Spleen (tissue), 11 donors: Measurements from ENCODE around the gene PCBP3. TPM values are rescaled to one million over a fixed set of nuclear protein-coding genes. Genes with fewer than 3 reads are reported as not detected.

Source experiments
- DNase-seq: peaks from one replicate; pipeline ENCODE4 v3.0.0-alpha.2; 2020
- H3K27ac ChIP-seq, 8 donors: fragments of 200-600 bp; sonication (generic) in 7 of 8; 1 replicate in 4 of 8; 2 replicates in 4 of 8; pipeline versions ENCODE4 v1.5.0 to v1.8.0; 2016 to 2021; ENCODE audit warnings: inconsistent platforms in 4 of 8, mild to moderate bottlenecking in 4 of 8, moderate library complexity in 1 of 8
- H3K27me3 ChIP-seq, 7 donors: fragments of 200-600 bp; sonication (generic) in 6 of 7; replicated peaks in 1 of 7; 1 replicate in 4 of 7; 2 replicates in 3 of 7; pipeline versions ENCODE4 v1.5.0 to v1.8.0; 2016 to 2021; ENCODE audit warnings: inconsistent platforms in 3 of 7, mild to moderate bottlenecking in 1 of 7
- H3K36me3 ChIP-seq, 6 donors: fragments of 200-600 bp; sonication (generic) in 5 of 6; 1 replicate in 4 of 6; 2 replicates in 2 of 6; pipeline versions ENCODE4 v1.5.0 to v1.8.0; 2016 to 2021; ENCODE audit warnings: inconsistent platforms in 2 of 6
- H3K4me1 ChIP-seq, 6 donors: fragments of 200-600 bp; sonication (generic) in 5 of 6; 1 replicate in 3 of 6; 2 replicates in 3 of 6; pipeline versions ENCODE4 v1.5.0 to v1.8.0; 2016 to 2021; ENCODE audit warnings: inconsistent platforms in 3 of 6
- H3K4me3 ChIP-seq, 8 donors: fragments of 200-600 bp; sonication (generic) in 7 of 8; 1 replicate in 4 of 8; 2 replicates in 4 of 8; pipeline versions ENCODE4 v1.5.0 to v1.8.0; 2016 to 2021; ENCODE audit warnings: inconsistent platforms in 4 of 8, mild to moderate bottlenecking in 4 of 8, moderate library complexity in 2 of 8
- H3K9me3 ChIP-seq, 8 donors: fragments of 200-600 bp; sonication (generic) in 7 of 8; 1 replicate in 4 of 8; 2 replicates in 4 of 8; pipeline versions ENCODE4 v1.5.0 to v1.8.0; 2016 to 2021; ENCODE audit warnings: inconsistent platforms in 4 of 8
- CTCF ChIP-seq, 11 experiments: fragments of 200-600 bp in 7 of 11; fragments of 450-650 bp in 4 of 11; sonication (generic) in 4 of 11; IDR thresholded peaks in 8 of 11; conservative IDR thresholded peaks in 3 of 11; 1 replicate in 7 of 11; 2 replicates in 4 of 11; pipeline versions ENCODE4 v1.4.0 to v1.8.0; 2016 to 2021; ENCODE audit warnings: antibody characterized with exemption in 11 of 11, inconsistent platforms in 4 of 11, mild to moderate bottlenecking in 1 of 11
- POLR2A ChIP-seq, 3 donors: fragments of 450-650 bp; IDR thresholded peaks; one replicate each; pipeline ENCODE4 v1.5.1; 2017; ENCODE audit warnings: antibody characterized with exemption in 3 of 3, mild to moderate bottlenecking in 1 of 3
- POLR2AphosphoS5 ChIP-seq, 3 donors: sonication (generic); formaldehyde crosslinking; IDR thresholded peaks; one replicate each; pipeline ENCODE4 v1.5.1; 2017; ENCODE audit warnings: antibody characterized with exemption in 3 of 3
- WGBS, 5 donors: extraction: QIAGEN DNeasy Blood & Tissue Kit in 3 of 5; methylation state at CpG; one replicate each; pipeline versions ENCODE4 v1.1.5 to v1.1.7; 2013 to 2018; 5-methylcytosine and 5-hydroxymethylcytosine counted together
- intact Hi-C: fragments of 100-400 bp; cut with DNase I; formaldehyde crosslinking; loops from one replicate; pipeline ENCODE4 v1.15.0; 2023; ENCODE audit warnings: low total_unique reads
- polyA plus RNA-seq, 3 donors: library from polyadenylated mRNA; stranded (reverse); fragments of 200-250 nt; gene quantifications; one replicate each; pipeline ENCODE4 v1.2.1, GENCODE V29; 2013
- total RNA-seq, 7 donors: library from RNA; depleted of rRNA in 3 of 7; stranded (reverse); fragments of >200 nt in 3 of 7; fragmentation: NEBNext Ultra II Directional in 4 of 7; extraction: Animal tissue kit (Norgen Biotek cat#: 25700) in 4 of 7; gene quantifications; one replicate each; pipeline versions ENCODE4 v1.1.0 to v1.2.1, GENCODE V29; 2016 to 2021
- donor health status: healthy with polysubstance abuse.
- donor health status: DM: no; HTN: no; CAD: no; lungs with moderate emphysema.
- donor health status: DM: no; HTN: no; CAD: no.
- donor health status: Bipolar disorder and iron deficiency.
- donor health status: healthy.
- donor health status: DM: no; HTN: no; CAD: no.
- donor health status: DM: yes; HTN: yes; CAD: no.

The PCBP3 gene
- total and polyA plus RNA-seq, 10 donors: 4.2 to 31.6 (median 15.2) TPM

- H3K27ac ChIP-seq: peak overlapping the region in 3 of 8 donors; percentile 55 to 61 (median 59)
- H3K4me3 ChIP-seq: no peak overlapping the region
- intact Hi-C loops: no loop called here
- no peak for TF ChIP-seq CTCF (IDR thresholded peaks at IDR 0.05 in 8 of 11, conservative IDR thresholded peaks at IDR 0.05 in 3 of 11)
- no peak for TF ChIP-seq POLR2A (IDR thresholded peaks at IDR 0.05)
- no peak for TF ChIP-seq POLR2AphosphoS5 (IDR thresholded peaks at IDR 0.05)
- WGBS, 5 donors: 87 to 93% (median 91%) methylated on average over 15 to 16 of the region's 16 CpGs
- no peaks in the 10 kb centered on the region for H3K36me3 ChIP-seq
- DNase-seq: peak; percentile 74
- no peaks in the 10 kb centered on the region for H3K27me3 ChIP-seq
- H3K4me1 ChIP-seq: peaks cover 0 to 16% (median 2%) of the 10 kb centered on the region in 6 donors
- no peaks in the 10 kb centered on the region for H3K9me3 ChIP-seq
Measured at GRCh38 chr21:45826676-45827301, 183.3 kb downstream of the PCBP3 start.

DNA sequence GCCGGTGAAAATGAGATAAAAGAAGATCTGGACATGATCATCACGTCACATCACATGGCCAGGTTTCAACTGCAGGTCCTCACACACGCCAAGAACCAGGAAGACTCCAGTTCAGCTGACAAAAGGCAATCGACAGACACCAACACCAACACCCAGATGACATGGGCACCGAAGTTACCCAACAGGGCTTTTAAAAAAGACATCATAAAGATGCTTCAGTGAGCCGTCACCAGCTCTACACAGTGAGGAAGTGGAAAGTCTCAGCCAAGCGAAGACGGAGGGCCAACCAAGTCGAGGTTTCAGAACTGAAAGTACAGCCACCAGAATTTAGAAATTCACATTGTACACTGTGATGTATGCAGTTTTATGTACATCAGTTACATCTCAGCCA, 183.8 kb downstream of the PCBP3 start:
- Histone ChIP-seq H3K4me1 (peaks cover 0 to 13% (median 0%) of the 10 kb centered on the region in 6 donors), H3K36me3 (no peaks in the 10 kb centered on the region), H3K9me3 (peaks cover 0 to 2% (median 0%) of the 10 kb centered on the region in 8 donors), H3K27me3 (no peaks in the 10 kb centered on the region), H3K4me3 (no peak overlapping the region), H3K27ac (peak overlapping the region in 5 of 8 donors; percentile 3 to 66 (median 59))
- TF ChIP-seq POLR2A (IDR thresholded peaks at IDR 0.05) (no peak), POLR2AphosphoS5 (IDR thresholded peaks at IDR 0.05) (no peak)
- no peak for DNase-seq
- intact Hi-C loops: no loop called here
- WGBS, 5 donors: 60 to 69% (median 67%) methylated on average over 9 of the region's 9 CpGs

- Histone ChIP-seq H3K27me3 (no peaks in the 10 kb centered on the region), H3K4me3 (no peak overlapping the region), H3K27ac (peak overlapping the region in 5 of 8 donors; percentile 3 to 66 (median 59)), H3K4me1 (peaks cover 0 to 13% (median 0%) of the 10 kb centered on the region in 6 donors), H3K9me3 (peaks cover 0 to 9% (median 0%) of the 10 kb centered on the region in 8 donors), H3K36me3 (no peaks in the 10 kb centered on the region)
- DNase-seq: peak; percentile 65
- no peak for TF ChIP-seq POLR2AphosphoS5 (IDR thresholded peaks at IDR 0.05)
- no peak for TF ChIP-seq CTCF (IDR thresholded peaks at IDR 0.05 in 8 of 11, conservative IDR thresholded peaks at IDR 0.05 in 3 of 11)
- no peak for TF ChIP-seq POLR2A (IDR thresholded peaks at IDR 0.05)
- intact Hi-C loops: no loop called here
- 89 to 95% (median 90%) methylated on average over 8 to 11 of the region's 11 CpGs for WGBS, 5 donors
Measured at GRCh38 chr21:45827881-45828579, 184.5 kb downstream of the PCBP3 start.

GRCh38 chr21:45828580-45829570, 185.3 kb downstream of the PCBP3 start:
- no peak for TF ChIP-seq CTCF (IDR thresholded peaks at IDR 0.05 in 8 of 11, conservative IDR thresholded peaks at IDR 0.05 in 3 of 11)
- intact Hi-C loops: no loop called here
- DNase-seq: peak; percentile 77

More at GRCh38 chr21:45828580-45829570, 185.3 kb downstream of the PCBP3 start:
- H3K36me3 ChIP-seq: no peaks in the 10 kb centered on the region
- H3K27me3 ChIP-seq: no peaks in the 10 kb centered on the region
- H3K27ac ChIP-seq: peak overlapping the region in 1 of 8 donors; percentile 66
- peaks cover 0 to 13% (median 0%) of the 10 kb centered on the region in 6 donors for H3K4me1 ChIP-seq
- 79 to 91% (median 86%) methylated on average over 17 to 26 of the region's 26 CpGs for WGBS, 5 donors
- peaks cover 0 to 11% (median 0%) of the 10 kb centered on the region in 8 donors for H3K9me3 ChIP-seq
- H3K4me3 ChIP-seq: no peak overlapping the region
